OCI-LY3 (cell line): ENCODE measurements around the gene NUP98.
A peak's percentile ranks its signal among the peaks of the same experiment; 100 is the strongest.

Source experiments
- H2AFZ ChIP-seq: fragments of 200-600, 300-600 bp; shearing (Covaris generic); 2 replicates; pipeline ENCODE4 v1.6.0; 2014; ENCODE audit warnings: antibody characterized with exemption, low read depth, low read length
- H3K27ac ChIP-seq: fragments of 200-600, 300-600 bp; sonication (generic); 2 replicates; pipeline ENCODE4 v1.5.1; 2014; ENCODE audit warnings: mild to moderate bottlenecking, low read length, moderate library complexity, mixed read lengths
- H3K27me3 ChIP-seq: fragments of 200-600, 300-600 bp; sonication (generic); 2 replicates; pipeline ENCODE4 v1.6.1; 2014; ENCODE audit warnings: low read depth, low read length, mixed read lengths
- H3K36me3 ChIP-seq: fragments of 200-600, 300-600 bp; sonication (generic); replicated peaks from 2 replicates; pipeline ENCODE3; 2014; ENCODE audit warnings: low read depth, low read length, mixed read lengths
- H3K4me1 ChIP-seq: fragments of 300-600, 200-600 bp; sonication (generic); 2 replicates; pipeline ENCODE4 v1.6.1; 2014; ENCODE audit warnings: low read length, mixed read lengths
- H3K4me2 ChIP-seq: fragments of 200-600, 300-600 bp; sonication (generic); 2 replicates; pipeline ENCODE4 v1.6.1; 2014; ENCODE audit warnings: low read length, mixed read lengths
- H3K4me3 ChIP-seq: fragments of 300-600, 200-600 bp; sonication (generic); 2 replicates; pipeline ENCODE4 v1.5.1; 2014; ENCODE audit warnings: antibody characterized with exemption, mild to moderate bottlenecking, low read length, moderate library complexity
- H3K79me2 ChIP-seq: fragments of 300-600, 200-600 bp; shearing (Covaris generic); 2 replicates; pipeline ENCODE4 v1.6.1; 2014; ENCODE audit warnings: mild to moderate bottlenecking, low read length, mixed read lengths
- H3K9ac ChIP-seq: fragments of 300-600, 200-600 bp; shearing (Covaris generic); 2 replicates; pipeline ENCODE4 v1.6.0; 2014; ENCODE audit warnings: mild to moderate bottlenecking, low read length, moderate library complexity
- H3K9me3 ChIP-seq: fragments of 200-600, 300-600 bp; shearing (Covaris generic); 2 replicates; pipeline ENCODE4 v1.6.1; 2014; ENCODE audit warnings: low read length, mixed read lengths; ENCODE audit not compliant: insufficient read depth
- H4K20me1 ChIP-seq: fragments of 200-600, 300-600 bp; sonication (generic); 2 replicates; pipeline ENCODE4 v1.6.1; 2016; ENCODE audit warnings: low read length, mixed read lengths; ENCODE audit not compliant: insufficient read depth
- CTCF ChIP-seq: fragments of 200-600, 300-600 bp; sonication (generic); IDR thresholded peaks from 2 replicates; pipeline ENCODE4 v1.5.1; 2014; ENCODE audit warnings: antibody characterized with exemption, low read length, low read depth
- EZH2phosphoT487 ChIP-seq: fragments of 200-600 bp; shearing (Covaris generic); IDR thresholded peaks from 2 replicates; pipeline ENCODE4 v1.6.1; 2018; ENCODE audit warnings: antibody characterized with exemption, mixed run types, low read depth

NUP98 gene

GRCh38 chr11:3838504-3838903, 41.1 kb upstream of the NUP98 start:
- Histone ChIP-seq H3K9me3 (no peaks in the 10 kb centered on the region), H3K4me2 (peak overlapping the region; percentile 97), H3K79me2 (peaks cover 71% of the 10 kb centered on the region), H2AFZ (no peak overlapping the region), H3K9ac (peak overlapping the region; percentile 96; the same call in 1 of the 2 replicates), H3K4me3 (peak overlapping the region; percentile 95), H3K36me3 (peaks cover 38% of the 10 kb centered on the region), H4K20me1 (peaks cover 62% of the 10 kb centered on the region), H3K4me1 (peaks cover 48% of the 10 kb centered on the region), H3K27me3 (no peaks in the 10 kb centered on the region), H3K27ac (no peak overlapping the region)
- TF ChIP-seq CTCF (no peak), EZH2phosphoT487 (no peak)

DNA sequence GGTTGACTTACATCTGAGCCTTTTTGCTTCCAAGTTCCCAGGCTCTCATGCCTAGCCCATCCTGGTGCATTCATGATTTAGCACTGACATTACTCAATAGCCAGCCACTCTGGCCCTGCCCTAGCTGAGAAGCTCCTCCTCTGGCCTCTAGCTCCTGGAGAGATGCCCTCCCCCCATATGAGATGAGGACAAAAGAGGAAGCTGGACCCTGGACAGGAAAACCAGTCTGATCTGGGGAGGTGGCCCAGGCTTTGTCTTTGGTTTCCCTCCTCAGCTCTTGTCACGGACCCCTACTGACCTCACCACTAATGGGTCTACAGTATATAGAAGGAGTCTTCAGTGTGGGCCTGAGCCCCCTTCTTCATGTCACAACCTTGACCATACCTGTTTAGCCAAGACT, 40.4 kb upstream of the NUP98 start:
- Histone ChIP-seq H2AFZ (no peak overlapping the region), H3K79me2 (peaks cover 78% of the 10 kb centered on the region), H3K9me3 (no peaks in the 10 kb centered on the region), H3K4me3 (no peak overlapping the region), H3K36me3 (peaks cover 39% of the 10 kb centered on the region), H4K20me1 (peaks cover 69% of the 10 kb centered on the region), H3K9ac (no peak overlapping the region; the same call in 1 of the 2 replicates), H3K27ac (no peak overlapping the region), H3K27me3 (no peaks in the 10 kb centered on the region), H3K4me2 (peak overlapping the region; percentile 97), H3K4me1 (peaks cover 48% of the 10 kb centered on the region)
- TF ChIP-seq EZH2phosphoT487 (no peak), CTCF (no peak)

DNA sequence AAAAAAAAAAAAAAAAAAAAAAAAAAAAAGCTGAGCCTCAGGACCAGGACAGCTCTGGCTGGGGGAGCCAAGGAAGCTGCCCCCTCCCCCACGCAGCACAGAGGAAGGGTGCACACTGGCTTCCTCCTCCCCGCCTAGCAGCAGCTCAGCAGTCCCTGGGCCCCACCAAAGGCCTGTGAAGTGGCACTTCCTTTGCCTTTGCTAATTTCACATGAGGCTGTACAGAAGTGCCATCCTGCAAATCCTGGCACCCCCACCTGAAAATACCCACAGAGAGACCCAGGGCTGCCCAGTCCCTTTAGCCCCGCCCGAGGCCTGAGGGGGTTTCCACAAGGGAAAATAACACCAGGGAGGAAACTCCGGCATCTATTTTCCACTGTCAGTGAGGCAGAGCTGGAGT, 39.5 kb upstream of the NUP98 start:
- H3K36me3 ChIP-seq = peaks cover 46% of the 10 kb centered on the region
- H3K9ac ChIP-seq = peak overlapping the region; percentile 16; the same call in 1 of the 2 replicates
- no peaks in the 10 kb centered on the region for H3K27me3 ChIP-seq
- no peak overlapping the region for H3K4me3 ChIP-seq
- peaks cover 44% of the 10 kb centered on the region for H3K4me1 ChIP-seq
- peak overlapping the region; percentile 14; the same call in 1 of the 2 replicates for H3K27ac ChIP-seq
- H3K79me2 ChIP-seq = peaks cover 87% of the 10 kb centered on the region
- peaks cover 78% of the 10 kb centered on the region for H4K20me1 ChIP-seq
- H3K9me3 ChIP-seq = no peaks in the 10 kb centered on the region
- TF ChIP-seq EZH2phosphoT487 (no peak), CTCF (no peak)
- H2AFZ ChIP-seq = no peak overlapping the region
- peak overlapping the region; percentile 97 for H3K4me2 ChIP-seq

- no peaks in the 10 kb centered on the region for H3K27me3 ChIP-seq
- H3K36me3 ChIP-seq = peaks cover 56% of the 10 kb centered on the region
- no peak overlapping the region for H3K9ac ChIP-seq
- H3K4me2 ChIP-seq = no peak overlapping the region
- no peak overlapping the region for H3K4me3 ChIP-seq
- peaks cover 41% of the 10 kb centered on the region for H3K4me1 ChIP-seq
- TF ChIP-seq CTCF (no peak), EZH2phosphoT487 (no peak)
- H3K27ac ChIP-seq = no peak overlapping the region
- H2AFZ ChIP-seq = no peak overlapping the region
- no peaks in the 10 kb centered on the region for H3K9me3 ChIP-seq
- H3K79me2 ChIP-seq = peaks cover 99% of the 10 kb centered on the region
- peaks cover 90% of the 10 kb centered on the region for H4K20me1 ChIP-seq
Observed at GRCh38 chr11:3835751-3836150, 38.4 kb upstream of the NUP98 start.
